ENCODE measurements around the gene BACH1.
"Not testable (repeated sequence)": the region's sequence is repeated elsewhere in the genome, so short reads cannot be mapped to it uniquely, and the experiment has no call there.

BACH1 gene

GRCh38 chr21:29335720-29336119, 37.0 kb downstream of the BACH1 start:
- TF ChIP-seq ZNF274 (IDR thresholded peaks at IDR 0.05; ENCODE audit: low read depth, low read length) = no peak
- no peak overlapping the region for H3K4me3 ChIP-seq (ENCODE audit: low read length)

- TF ChIP-seq ZNF274 (IDR thresholded peaks at IDR 0.05; ENCODE audit: low read depth, low read length) = no peak
- no peak overlapping the region for H3K4me3 ChIP-seq (ENCODE audit: low read length)
Measured at GRCh38 chr21:29338256-29338655, 39.5 kb downstream of the BACH1 start.

GRCh38 chr21:29340228-29340627, 41.5 kb downstream of the BACH1 start:
- no peak overlapping the region for H3K4me3 ChIP-seq (ENCODE audit: low read length)

GRCh38 chr21:29342363-29342957, 43.7 kb downstream of the BACH1 start:
- TF ChIP-seq ZNF274 (IDR thresholded peaks at IDR 0.05; ENCODE audit: low read depth, low read length) = no peak
- H3K4me3 ChIP-seq (ENCODE audit: low read length) = no peak overlapping the region

More at GRCh38 chr21:29340228-29340627, 41.5 kb downstream of the BACH1 start:
- TF ChIP-seq ZNF274 (IDR thresholded peaks at IDR 0.05; ENCODE audit: low read depth, low read length) = no peak

- TF ChIP-seq ZNF274 (IDR thresholded peaks at IDR 0.05; ENCODE audit: low read depth, low read length) = no peak
- no peak overlapping the region for H3K4me3 ChIP-seq (ENCODE audit: low read length)
Measured at GRCh38 chr21:29343519-29343918, 44.8 kb downstream of the BACH1 start.

- no peak overlapping the region for H3K4me3 ChIP-seq (ENCODE audit: low read length)
- no peak for TF ChIP-seq ZNF274 (IDR thresholded peaks at IDR 0.05; ENCODE audit: low read depth, low read length)
Measured at GRCh38 chr21:29346281-29346680, 47.6 kb downstream of the BACH1 start.

- no peak overlapping the region for H3K4me3 ChIP-seq (ENCODE audit: low read length)
- no peak for TF ChIP-seq ZNF274 (IDR thresholded peaks at IDR 0.05; ENCODE audit: low read depth, low read length)
Measured at GRCh38 chr21:29346771-29347170, 48.0 kb downstream of the BACH1 start.

- no peak overlapping the region for H3K4me3 ChIP-seq (ENCODE audit: low read length)
- TF ChIP-seq ZNF274 (IDR thresholded peaks at IDR 0.05; ENCODE audit: low read depth, low read length) = no peak
Measured at GRCh38 chr21:29347274-29347681, 48.6 kb downstream of the BACH1 start.

GRCh38 chr21:29349702-29350101, 51.0 kb downstream of the BACH1 start:
- no peak for TF ChIP-seq ZNF274 (IDR thresholded peaks at IDR 0.05; ENCODE audit: low read depth, low read length)
- no peak overlapping the region for H3K4me3 ChIP-seq (ENCODE audit: low read length)

- no peak for TF ChIP-seq ZNF274 (IDR thresholded peaks at IDR 0.05; ENCODE audit: low read depth, low read length)
Measured at GRCh38 chr21:29350246-29350779, 51.6 kb downstream of the BACH1 start.

GRCh38 chr21:29351691-29352090, 53.0 kb downstream of the BACH1 start:
- H3K4me3 ChIP-seq (ENCODE audit: low read length) = no peak overlapping the region
- no peak for TF ChIP-seq ZNF274 (IDR thresholded peaks at IDR 0.05; ENCODE audit: low read depth, low read length)

More at GRCh38 chr21:29350246-29350779, 51.6 kb downstream of the BACH1 start:
- no peak overlapping the region for H3K4me3 ChIP-seq (ENCODE audit: low read length)

- not testable (repeated sequence) for H3K4me3 ChIP-seq (ENCODE audit: low read length)
Measured at GRCh38 chr21:29355043-29355710, 56.5 kb downstream of the BACH1 start.

- H3K4me3 ChIP-seq (ENCODE audit: low read length) = not testable (repeated sequence)
Measured at GRCh38 chr21:29356291-29356690, 57.6 kb downstream of the BACH1 start.

GRCh38 chr21:29356810-29357209, 58.1 kb downstream of the BACH1 start:
- not testable (repeated sequence) for H3K4me3 ChIP-seq (ENCODE audit: low read length)

GRCh38 chr21:29359718-29360117, 61.0 kb downstream of the BACH1 start:
- no peak overlapping the region for H3K4me3 ChIP-seq (ENCODE audit: low read length)
- no peak for TF ChIP-seq ZNF274 (IDR thresholded peaks at IDR 0.05; ENCODE audit: low read depth, low read length)

Measured in GM08714 (cell line).